ENCODE data around the gene SEMA4C. TPM values are rescaled to one million over a fixed set of nuclear protein-coding genes. Genes with fewer than 3 reads are reported as not detected.

Gene SEMA4C
- polyA plus RNA-seq, 2 of the 4 experiments (the other 2 are of a cell fraction), result 11.0 to 14.4 TPM

DNA sequence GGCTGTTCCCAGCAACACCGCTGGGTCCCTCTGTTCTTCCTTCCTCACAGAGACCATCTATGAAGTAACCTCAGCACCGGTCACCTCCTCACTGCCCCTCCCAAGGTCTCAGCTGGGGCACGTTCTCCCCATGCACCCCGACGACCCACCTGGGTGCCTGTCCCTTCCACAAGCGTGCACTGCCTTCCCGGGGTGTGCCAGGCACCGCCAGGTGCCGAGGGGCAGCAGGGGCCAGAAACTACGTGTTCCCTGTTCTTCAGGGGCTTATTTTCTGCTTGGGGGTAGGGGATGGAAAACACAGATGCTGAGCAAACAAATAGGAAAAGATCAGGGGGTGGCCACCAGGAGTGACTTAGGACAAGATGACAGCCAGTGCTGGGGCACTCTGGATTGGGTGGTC lies 30.4 kb upstream of the SEMA4C start:
- DNase-seq (ENCODE audit: low read depth in 1 of 2, low spot score in 1 of 2), result no peak
- ChIA-PET CTCF (interaction anchor here (1.0 to 1.2 kb wide), 3 partner anchors 9 to 42 kb away, joined by 3 read pairs; partner anchors contain the start of gene ANKRD39), POLR2A (no interaction called here)
- WGBS (ENCODE audit: missing lambda C conversion rate), result 66% methylated on average over 10 of the region's 10 CpGs
- no peak overlapping the region for H3K4me3 ChIP-seq
- H3K4me1 ChIP-seq, result no peaks in the 10 kb centered on the region
- H3K4me2 ChIP-seq, result no peak overlapping the region
- ATAC-seq, result no peak
- H3K27ac ChIP-seq, result no peak overlapping the region
- no peak for TF ChIP-seq JUNB (IDR thresholded peaks at IDR 0.05)
- no peaks in the 10 kb centered on the region for H3K9me3 ChIP-seq
- no peak for FAIRE-seq

DNA sequence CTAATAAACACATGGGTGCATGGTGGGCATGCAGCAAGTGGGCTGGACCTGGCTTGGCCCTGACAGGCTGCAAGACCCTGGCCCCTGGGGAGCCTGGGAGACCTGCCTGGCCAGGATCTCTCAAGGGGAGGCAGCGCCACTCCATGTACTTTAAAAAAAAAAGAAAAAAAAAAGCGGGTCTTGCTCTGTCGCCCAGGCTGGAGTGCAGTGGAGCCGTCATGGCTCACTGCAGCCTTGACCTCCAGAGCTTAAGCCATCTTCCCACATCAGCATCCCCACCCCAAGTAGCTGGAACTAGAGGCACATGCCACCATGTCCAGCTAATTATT lies 29.5 kb upstream of the SEMA4C start:
- FAIRE-seq, result no peak
- no peak for ATAC-seq

DNA sequence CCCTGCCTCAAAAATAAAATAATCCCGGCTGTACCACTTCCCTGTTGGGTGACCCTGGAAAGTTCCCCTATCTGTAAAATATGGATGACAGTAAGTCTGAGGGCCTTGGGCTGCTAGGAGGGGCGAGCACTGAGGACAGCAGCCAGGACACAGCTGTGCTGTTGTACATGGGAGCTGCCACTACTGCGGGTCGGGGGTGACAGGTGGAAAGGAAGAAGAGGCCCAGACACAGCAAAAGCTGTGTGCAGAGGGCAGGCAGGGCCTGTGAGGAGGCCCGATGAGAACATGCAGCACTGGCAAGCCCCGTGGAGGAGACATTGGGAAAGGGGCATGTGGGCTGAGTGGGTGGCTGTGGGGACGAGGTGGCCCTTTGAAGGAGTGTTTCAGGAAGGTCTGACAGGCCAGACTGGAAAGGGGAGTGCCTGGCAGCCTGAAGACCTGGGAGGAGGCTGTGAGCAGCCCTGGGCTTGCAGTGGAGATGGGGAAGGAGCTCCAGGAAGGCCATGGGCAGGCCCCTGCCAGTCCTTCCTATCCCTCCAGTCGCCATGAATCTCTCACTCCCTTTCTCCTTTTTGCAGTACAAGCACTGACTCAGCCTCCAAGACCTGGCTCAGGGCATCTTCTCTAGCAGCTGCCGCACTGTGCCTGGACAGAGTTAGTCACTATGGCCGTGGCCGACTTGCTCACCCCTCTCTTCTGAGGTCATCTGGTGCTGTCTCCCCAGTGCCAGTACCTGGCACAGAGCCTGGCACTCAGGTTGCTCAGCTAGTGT lies 28.9 kb upstream of the SEMA4C start:
- no peak overlapping the region for H3K27ac ChIP-seq
- no peaks in the 10 kb centered on the region for H3K4me1 ChIP-seq
- CTCF ChIA-PET, result interaction anchor here (0.6 to 1.4 kb wide), 5 partner anchors 26 to 214 kb away, joined by 3 to 4 read pairs (median 3); partner anchors contain the start of genes ANKRD36 and ANKRD39
- POLR2A ChIA-PET, result no interaction called here
- no peak overlapping the region for H3K4me2 ChIP-seq
- 59% methylated on average over 11 of the region's 11 CpGs for WGBS (ENCODE audit: missing lambda C conversion rate)
- no peak for FAIRE-seq
- TF ChIP-seq EHF (CRISPR knock-in tag; IDR thresholded peaks at IDR 0.05), result no peak
- TF ChIP-seq ZNF302 (CRISPR knock-in tag; IDR thresholded peaks at IDR 0.05), result no peak
- TF ChIP-seq, protein P1, sequence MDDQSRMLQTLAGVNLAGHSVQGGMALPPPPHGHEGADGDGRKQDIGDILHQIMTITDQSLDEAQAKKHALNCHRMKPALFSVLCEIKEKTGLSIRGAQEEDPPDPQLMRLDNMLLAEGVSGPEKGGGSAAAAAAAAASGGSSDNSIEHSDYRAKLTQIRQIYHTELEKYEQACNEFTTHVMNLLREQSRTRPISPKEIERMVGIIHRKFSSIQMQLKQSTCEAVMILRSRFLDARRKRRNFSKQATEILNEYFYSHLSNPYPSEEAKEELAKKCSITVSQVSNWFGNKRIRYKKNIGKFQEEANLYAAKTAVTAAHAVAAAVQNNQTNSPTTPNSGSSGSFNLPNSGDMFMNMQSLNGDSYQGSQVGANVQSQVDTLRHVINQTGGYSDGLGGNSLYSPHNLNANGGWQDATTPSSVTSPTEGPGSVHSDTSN (IDR thresholded peaks at IDR 0.05), result no peak
- no peak for TF ChIP-seq NFE2L2 (conservative IDR thresholded peaks at IDR 0.05; ENCODE audit: low read length)
- no peak for TF ChIP-seq CHD4 (IDR thresholded peaks at IDR 0.05; ENCODE audit: borderline replicate concordance)
- no peak for TF ChIP-seq ZSCAN20 (CRISPR knock-in tag; IDR thresholded peaks at IDR 0.05)
- TF ChIP-seq, protein P2, sequence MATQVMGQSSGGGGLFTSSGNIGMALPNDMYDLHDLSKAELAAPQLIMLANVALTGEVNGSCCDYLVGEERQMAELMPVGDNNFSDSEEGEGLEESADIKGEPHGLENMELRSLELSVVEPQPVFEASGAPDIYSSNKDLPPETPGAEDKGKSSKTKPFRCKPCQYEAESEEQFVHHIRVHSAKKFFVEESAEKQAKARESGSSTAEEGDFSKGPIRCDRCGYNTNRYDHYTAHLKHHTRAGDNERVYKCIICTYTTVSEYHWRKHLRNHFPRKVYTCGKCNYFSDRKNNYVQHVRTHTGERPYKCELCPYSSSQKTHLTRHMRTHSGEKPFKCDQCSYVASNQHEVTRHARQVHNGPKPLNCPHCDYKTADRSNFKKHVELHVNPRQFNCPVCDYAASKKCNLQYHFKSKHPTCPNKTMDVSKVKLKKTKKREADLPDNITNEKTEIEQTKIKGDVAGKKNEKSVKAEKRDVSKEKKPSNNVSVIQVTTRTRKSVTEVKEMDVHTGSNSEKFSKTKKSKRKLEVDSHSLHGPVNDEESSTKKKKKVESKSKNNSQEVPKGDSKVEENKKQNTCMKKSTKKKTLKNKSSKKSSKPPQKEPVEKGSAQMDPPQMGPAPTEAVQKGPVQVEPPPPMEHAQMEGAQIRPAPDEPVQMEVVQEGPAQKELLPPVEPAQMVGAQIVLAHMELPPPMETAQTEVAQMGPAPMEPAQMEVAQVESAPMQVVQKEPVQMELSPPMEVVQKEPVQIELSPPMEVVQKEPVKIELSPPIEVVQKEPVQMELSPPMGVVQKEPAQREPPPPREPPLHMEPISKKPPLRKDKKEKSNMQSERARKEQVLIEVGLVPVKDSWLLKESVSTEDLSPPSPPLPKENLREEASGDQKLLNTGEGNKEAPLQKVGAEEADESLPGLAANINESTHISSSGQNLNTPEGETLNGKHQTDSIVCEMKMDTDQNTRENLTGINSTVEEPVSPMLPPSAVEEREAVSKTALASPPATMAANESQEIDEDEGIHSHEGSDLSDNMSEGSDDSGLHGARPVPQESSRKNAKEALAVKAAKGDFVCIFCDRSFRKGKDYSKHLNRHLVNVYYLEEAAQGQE (IDR thresholded peaks at IDR 0.05), result no peak
- H3K9me3 ChIP-seq, result no peaks in the 10 kb centered on the region
- ATAC-seq, result peak in 1 of 2 experiments; percentile 16; a peak in 2 of 6 replicates
- H3K4me3 ChIP-seq, result no peak overlapping the region
- DNase-seq (ENCODE audit: low read depth in 1 of 2, low spot score in 1 of 2), result no peak

More for the DNA sequence above, 29.5 kb upstream of the SEMA4C start:
- CTCF ChIA-PET, result interaction anchor here (0.6 to 1.4 kb wide), 7 partner anchors 13 to 214 kb away, joined by 3 to 4 read pairs (median 3); partner anchors contain the start of genes ANKRD36 and ANKRD39
- POLR2A ChIA-PET, result no interaction called here
- Histone ChIP-seq H3K27ac (no peak overlapping the region), H3K4me1 (no peaks in the 10 kb centered on the region), H3K4me3 (no peak overlapping the region), H3K9me3 (no peaks in the 10 kb centered on the region), H3K4me2 (no peak overlapping the region)
- no peak for DNase-seq (ENCODE audit: low read depth in 1 of 2, low spot score in 1 of 2)
- TF ChIP-seq ZSCAN20 (CRISPR knock-in tag; IDR thresholded peaks at IDR 0.05) (no peak), KDM1A (IDR thresholded peaks at IDR 0.05; ENCODE audit: low read depth) (no peak), JUNB (IDR thresholded peaks at IDR 0.05) (no peak)
- WGBS (ENCODE audit: missing lambda C conversion rate), result 85% methylated on average over 4 of the region's 4 CpGs

DNA sequence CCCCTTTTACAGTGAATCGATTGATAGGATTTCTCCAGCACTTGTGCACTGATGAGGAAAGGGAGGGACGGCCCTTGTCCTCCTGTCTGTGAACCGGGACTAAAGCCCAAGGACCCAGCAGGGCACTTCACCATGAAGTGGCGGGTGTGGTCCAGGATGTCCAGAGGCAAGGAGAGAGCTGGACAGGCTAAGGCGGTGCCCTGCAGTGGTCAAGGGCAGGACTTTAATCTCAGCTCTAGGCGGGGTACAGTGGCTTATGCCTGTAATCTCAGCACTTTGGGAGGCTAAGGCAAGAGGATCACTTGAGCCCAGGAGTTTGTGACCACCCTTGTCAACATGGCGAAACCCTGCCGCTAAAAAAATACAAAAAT lies 28.2 kb upstream of the SEMA4C start:
- no peak overlapping the region for H3K4me2 ChIP-seq
- CTCF ChIA-PET, result interaction anchor here (1.4 kb wide), 1 partner anchor 215 kb away, joined by 3 read pairs; the partner anchor contains the start of gene ANKRD36
- 73% methylated on average over 8 of the region's 8 CpGs for WGBS (ENCODE audit: missing lambda C conversion rate)
- POLR2A ChIA-PET, result no interaction called here
- H3K27ac ChIP-seq, result no peak overlapping the region
- no peak overlapping the region for H3K4me3 ChIP-seq
- FAIRE-seq (no peak), DNase-seq (ENCODE audit: low read depth in 1 of 2, low spot score in 1 of 2) (no peak), ATAC-seq (no peak)
- H3K9me3 ChIP-seq, result no peaks in the 10 kb centered on the region
- no peaks in the 10 kb centered on the region for H3K4me1 ChIP-seq
- TF ChIP-seq, protein P3, sequence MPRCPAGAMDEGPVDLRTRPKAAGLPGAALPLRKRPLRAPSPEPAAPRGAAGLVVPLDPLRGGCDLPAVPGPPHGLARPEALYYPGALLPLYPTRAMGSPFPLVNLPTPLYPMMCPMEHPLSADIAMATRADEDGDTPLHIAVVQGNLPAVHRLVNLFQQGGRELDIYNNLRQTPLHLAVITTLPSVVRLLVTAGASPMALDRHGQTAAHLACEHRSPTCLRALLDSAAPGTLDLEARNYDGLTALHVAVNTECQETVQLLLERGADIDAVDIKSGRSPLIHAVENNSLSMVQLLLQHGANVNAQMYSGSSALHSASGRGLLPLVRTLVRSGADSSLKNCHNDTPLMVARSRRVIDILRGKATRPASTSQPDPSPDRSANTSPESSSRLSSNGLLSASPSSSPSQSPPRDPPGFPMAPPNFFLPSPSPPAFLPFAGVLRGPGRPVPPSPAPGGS (IDR thresholded peaks at IDR 0.05), result no peak
- TF ChIP-seq SREBF2 (IDR thresholded peaks at IDR 0.05), result no peak
- TF ChIP-seq EP300 (IDR thresholded peaks at IDR 0.05), result no peak
- TF ChIP-seq, protein P4, sequence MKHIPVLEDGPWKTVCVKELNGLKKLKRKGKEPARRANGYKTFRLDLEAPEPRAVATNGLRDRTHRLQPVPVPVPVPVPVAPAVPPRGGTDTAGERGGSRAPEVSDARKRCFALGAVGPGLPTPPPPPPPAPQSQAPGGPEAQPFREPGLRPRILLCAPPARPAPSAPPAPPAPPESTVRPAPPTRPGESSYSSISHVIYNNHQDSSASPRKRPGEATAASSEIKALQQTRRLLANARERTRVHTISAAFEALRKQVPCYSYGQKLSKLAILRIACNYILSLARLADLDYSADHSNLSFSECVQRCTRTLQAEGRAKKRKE (CRISPR knock-in tag; IDR thresholded peaks at IDR 0.05; ENCODE audit: low read depth), result no peak
- TF ChIP-seq CHD4 (IDR thresholded peaks at IDR 0.05; ENCODE audit: borderline replicate concordance), result no peak
- no peak for TF ChIP-seq ZSCAN20 (CRISPR knock-in tag; IDR thresholded peaks at IDR 0.05)
- TF ChIP-seq, protein P5, sequence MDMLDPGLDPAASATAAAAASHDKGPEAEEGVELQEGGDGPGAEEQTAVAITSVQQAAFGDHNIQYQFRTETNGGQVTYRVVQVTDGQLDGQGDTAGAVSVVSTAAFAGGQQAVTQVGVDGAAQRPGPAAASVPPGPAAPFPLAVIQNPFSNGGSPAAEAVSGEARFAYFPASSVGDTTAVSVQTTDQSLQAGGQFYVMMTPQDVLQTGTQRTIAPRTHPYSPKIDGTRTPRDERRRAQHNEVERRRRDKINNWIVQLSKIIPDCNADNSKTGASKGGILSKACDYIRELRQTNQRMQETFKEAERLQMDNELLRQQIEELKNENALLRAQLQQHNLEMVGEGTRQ (IDR thresholded peaks at IDR 0.05), result no peak
- TF ChIP-seq RNF2 (IDR thresholded peaks at IDR 0.05; ENCODE audit: borderline replicate concordance, low read depth), result no peak
- TF ChIP-seq HOXB13 (CRISPR knock-in tag; IDR thresholded peaks at IDR 0.05; ENCODE audit: low read depth), result no peak
- TF ChIP-seq EHF (CRISPR knock-in tag; IDR thresholded peaks at IDR 0.05), result no peak
- no peak for TF ChIP-seq TFCP2L1 (CRISPR knock-in tag; IDR thresholded peaks at IDR 0.05)
- no peak for TF ChIP-seq KDM5A (IDR thresholded peaks at IDR 0.05)
- no peak for TF ChIP-seq MYC (IDR thresholded peaks at IDR 0.05; ENCODE audit: borderline replicate concordance, low read length)
